K562 (cell line): ENCODE data around the gene ZNF804A. TPM values are rescaled to one million over a fixed set of nuclear protein-coding genes. Genes with fewer than 3 reads are reported as not detected.

Experiments
- ATAC-seq: fragments of 200-7000 bp; cut with Tn5 transposase; 3 replicates; pipeline ENCODE4 v1.9.1; 2020; ENCODE audit warnings: moderate library complexity
- BruUV-seq: library from RNA; stranded (reverse); fragments of 400-500 nt; replicated peaks from 2 replicates; lab custom pipeline; 2021; lab: Mats Ljungman, UMichigan
- CTCF ChIA-PET: fragments of 300-600 bp; formaldehyde crosslinking; extraction: SDS; loops from one replicate; lab custom pipeline; 2021; ENCODE audit warnings: low intra/inter-chr PET ratio; lab: Yijun Ruan, JAX
- POLR2A ChIA-PET: fragments of 300-600, 350-650 bp; sonication (Branson Sonifier 250); formaldehyde crosslinking; extraction: SDS; loops from one replicate; lab custom pipeline; 2021; ENCODE audit warnings: antibody characterized with exemption, inconsistent platforms; lab: Yijun Ruan, JAX
- DNase-seq, 4 experiments: peaks; one replicate each; pipeline versions ENCODE4 v3.0.0 to v3.0.0-alpha.2; 2011 to 2018; ENCODE audit warnings: low spot score in 3 of 4, mixed read lengths in 3 of 4; ENCODE audit errors: extremely low read depth in 1 of 4
- FAIRE-seq: peaks from 2 replicates; lab custom pipeline; 2011; peaks lifted over from hg19 to GRCh38; lab: Jason Lieb, UNC
- H2AFZ ChIP-seq: 2 replicates; pipeline ENCODE4 v1.6.0; 2011; ENCODE audit warnings: low read depth, low read length, control low read depth, inconsistent platforms
- H3K27ac ChIP-seq: fragments of 200-600 bp; 3 replicates; pipeline ENCODE4 v1.8.0; 2011; ENCODE audit warnings: low read depth, mild to moderate bottlenecking, control low read depth, inconsistent platforms, low read length, moderate library complexity, mixed read lengths; ENCODE audit errors: extremely low read depth
- H3K27me3 ChIP-seq, 2 experiments: fragments of 300-600 bp in 1 of 2; 2 replicates in 1 of 2; 3 replicates in 1 of 2; pipeline versions ENCODE4 v1.6.0 to v1.8.0; 2011; ENCODE audit warnings: inconsistent platforms in 2 of 2, low read length in 2 of 2, mild to moderate bottlenecking in 1 of 2, mixed read lengths in 1 of 2, moderate library complexity in 1 of 2; ENCODE audit not compliant: control insufficient read depth in 2 of 2, insufficient read depth in 2 of 2
- H3K36me3 ChIP-seq: fragments of 300-600 bp; 3 replicates; pipeline ENCODE4 v1.8.0; 2011; ENCODE audit warnings: mild to moderate bottlenecking, low read length, inconsistent platforms; ENCODE audit not compliant: control insufficient read depth, insufficient read depth
- H3K4me1 ChIP-seq, 2 experiments: fragments of 200-600 bp in 1 of 2; replicated peaks in 1 of 2; 2 replicates in 1 of 2; 3 replicates in 1 of 2; pipeline versions ENCODE4 v1.5.1 to v1.8.0; 2011; ENCODE audit warnings: inconsistent platforms in 2 of 2, low read length in 2 of 2, mild to moderate bottlenecking in 1 of 2, mixed read lengths in 1 of 2, moderate library complexity in 1 of 2; ENCODE audit not compliant: control insufficient read depth in 2 of 2, insufficient read depth in 2 of 2
- H3K4me2 ChIP-seq: 2 replicates; pipeline ENCODE4 v1.6.1; 2011; ENCODE audit warnings: low read length, control low read depth, inconsistent platforms, mixed read lengths; ENCODE audit not compliant: insufficient read depth
- H3K4me3 ChIP-seq: fragments of 200-600 bp; sonication (generic), shearing (Covaris generic); 2 replicates; pipeline ENCODE4 v1.5.1; 2016; ENCODE audit warnings: control low read depth, inconsistent platforms
- H3K79me2 ChIP-seq: fragments of 200-600 bp; 3 replicates; pipeline ENCODE4 v1.8.0; 2011; ENCODE audit warnings: low read length, inconsistent platforms; ENCODE audit not compliant: control insufficient read depth, insufficient read depth
- H3K9ac ChIP-seq, 2 experiments: 2 replicates each; pipeline versions ENCODE4 v1.6.0 to v1.6.1; 2011; ENCODE audit warnings: low read depth in 2 of 2, low read length in 2 of 2, control low read depth in 1 of 2, inconsistent platforms in 1 of 2, mild to moderate bottlenecking in 1 of 2, mixed read lengths in 1 of 2; ENCODE audit not compliant: insufficient read depth in 1 of 2
- H3K9me1 ChIP-seq: one replicate; pipeline ENCODE4 v1.6.0; 2011; ENCODE audit warnings: inconsistent platforms, mild to moderate bottlenecking, low read length, moderate library complexity; ENCODE audit not compliant: control insufficient read depth, insufficient read depth
- H3K9me3 ChIP-seq: replicated peaks from 2 replicates; pipeline ENCODE4 v1.5.1; 2011; ENCODE audit warnings: low read depth, low read length, inconsistent platforms; ENCODE audit not compliant: control insufficient read depth, insufficient read depth
- H4K20me1 ChIP-seq: replicated peaks from 2 replicates; pipeline ENCODE4 v1.6.1; 2011; ENCODE audit warnings: low read length, inconsistent platforms, mixed read lengths; ENCODE audit not compliant: control insufficient read depth, insufficient read depth
- GMEB1 ChIP-seq: fragments of 250-450 bp; sonication (Bioruptor Pico); IDR thresholded peaks from 2 replicates; pipeline ENCODE4 v1.4.0; 2020; ENCODE audit warnings: mild to moderate bottlenecking
- HMG20B ChIP-seq: fragments of 250-450 bp; sonication (Bioruptor Pico); IDR thresholded peaks from 2 replicates; pipeline ENCODE4 v1.5.0; 2021; ENCODE audit warnings: mild to moderate bottlenecking
- RREB1 ChIP-seq: fragments of 250-450 bp; sonication (Bioruptor Pico); IDR thresholded peaks from 2 replicates; pipeline ENCODE4 v1.4.0; 2020
- ZBTB11 ChIP-seq, 3 experiments: fragments of 200-800 bp in 1 of 3; fragments of 250-450 bp in 1 of 3; fragments of 450-650 bp in 1 of 3; sonication (Bioruptor Pico) in 1 of 3; sonication (Bioruptor generic) in 1 of 3; formaldehyde crosslinking in 1 of 3; IDR thresholded peaks; 2 replicates each; pipeline versions ENCODE4 v1.6.1 to v1.8.0; 2016 to 2022; ENCODE audit warnings: mild to moderate bottlenecking in 2 of 3, missing genetic modification characterization in 2 of 3, missing compliant biosample characterization in 1 of 3, moderate library complexity in 1 of 3
- ZBTB2 ChIP-seq: fragments of 450-650 bp; IDR thresholded peaks from 2 replicates; pipeline ENCODE4 v1.6.1; 2016; ENCODE audit warnings: antibody characterized with exemption
- ZFP30 ChIP-seq: fragments of 250-450 bp; sonication (Bioruptor Pico); IDR thresholded peaks from 2 replicates; pipeline ENCODE4 v1.8.0; 2022; ENCODE audit warnings: moderate library complexity, mild to moderate bottlenecking, inconsistent platforms, borderline replicate concordance
- ZNF224 ChIP-seq: sonication (generic); formaldehyde crosslinking; IDR thresholded peaks from 2 replicates; pipeline ENCODE4 v1.8.0; 2022; ENCODE audit warnings: mild to moderate bottlenecking, missing genetic modification reagents
- ZNF282 ChIP-seq: sonication (generic); formaldehyde crosslinking; IDR thresholded peaks from 2 replicates; pipeline ENCODE4 v1.8.1; 2023; ENCODE audit warnings: missing genetic modification reagents
- WGBS: fragments of 100-300 bp; shearing (Covaris generic); methylation state at CpG from one replicate; pipeline ENCODE4 v1.1.6; 2016; ENCODE audit warnings: low coverage, mixed read lengths; ENCODE audit not compliant: insufficient coverage; ENCODE audit errors: missing lambda C conversion rate; 5-methylcytosine and 5-hydroxymethylcytosine counted together
- in situ Hi-C: fragments of 300-500 bp; cut with MboI; formaldehyde crosslinking; loops from 4 replicates; pipeline ENCODE4 v1.15.0; 2018; ENCODE audit warnings: inconsistent platforms, mixed read lengths
- intact Hi-C: fragments of 100-400 bp; cut with micrococcal nuclease; formaldehyde crosslinking; loops from 2 replicates; pipeline ENCODE4 v1.14.2; 2022
- polyA plus RNA-seq, 8 experiments: library from polyadenylated mRNA; depleted of rRNA in 4 of 8; stranded (reverse) in 5 of 8; unstranded in 3 of 8; fragments of >200 nt; fragmentation: Nextera tagmentation in 2 of 8; fragmentation: Illumina TruSeq in 1 of 8; extraction: Ambion mirVana in 2 of 8; extraction: Trizol in 1 of 8; gene quantifications; 2 replicates each; pipeline versions ENCODE4 v1.2.1 to v1.2.3, GENCODE V29; 2011 to 2014; ENCODE audit warnings: inconsistent platforms in 1 of 8, missing spikeins in 1 of 8
- total RNA-seq, 7 experiments: library from RNA; depleted of rRNA in 6 of 7; stranded (reverse); fragments of >200 nt in 6 of 7; fragmentation: Illumina TruSeq in 2 of 7; extraction: Trizol in 2 of 7; gene quantifications; 2 replicates each; pipeline versions ENCODE4 v1.2.1 to v1.2.3, GENCODE V29; 2011 to 2021; ENCODE audit warnings: low replicate concordance in 1 of 7

The ZNF804A gene
- total and polyA plus RNA-seq, 9 of the 15 experiments (the other 6 are each of a cell fraction or from before 2014, with no cell fraction given), result 0.01 to 1.2 (median 0.73) TPM

GRCh38 chr2:184679219-184680018, 81.1 kb downstream of the ZNF804A start:
- no peak overlapping the region for H2AFZ ChIP-seq
- ChIA-PET POLR2A (no interaction called here), CTCF (no interaction called here)
- in situ Hi-C loops, result no loop called here
- no peaks in the 10 kb centered on the region for H3K4me1 ChIP-seq
- no peak overlapping the region for H3K4me3 ChIP-seq
- H3K9me3 ChIP-seq, result no peaks in the 10 kb centered on the region
- no peaks in the 10 kb centered on the region for H3K27me3 ChIP-seq
- DNase-seq, result no peak
- WGBS, result 11% methylated on average over 7 of the region's 7 CpGs
- no TSS peak for BruUV-seq
- FAIRE-seq, result no peak
- H3K36me3 ChIP-seq, result no peaks in the 10 kb centered on the region
- no peaks in the 10 kb centered on the region for H3K9me1 ChIP-seq
- intact Hi-C loops, result no loop called here
- H3K79me2 ChIP-seq, result no peaks in the 10 kb centered on the region
- H3K27ac ChIP-seq, result no peak overlapping the region
- no peak for ATAC-seq
- no peak overlapping the region for H3K4me2 ChIP-seq
- H3K9ac ChIP-seq, result no peak overlapping the region
- H4K20me1 ChIP-seq, result no peaks in the 10 kb centered on the region
- TF ChIP-seq ZNF282 (CRISPR knock-in tag) (no peak), HMG20B (CRISPR knock-in tag) (no peak), ZBTB2 (no peak), ZFP30 (CRISPR knock-in tag) (no peak), GMEB1 (no peak), ZNF224 (CRISPR knock-in tag) (no peak), ZBTB11 (CRISPR knock-in tag; IDR thresholded peaks at IDR 0.05) (no peak), RREB1 (CRISPR knock-in tag) (no peak)
